Activated CD4-positive, alpha-beta T cell treated with anti-CD3 and anti-CD28 coated beads for 36 hours (primary cell): ENCODE results near the gene DNAH7. TPM values are rescaled to one million over a fixed set of nuclear protein-coding genes. Genes with fewer than 3 reads are reported as not detected.

ENCODE experiments used
- ATAC-seq: fragments of 200-7000 bp; cut with Tn5 transposase; one replicate; pipeline ENCODE4 v1.10.0; 2021; ENCODE audit warnings: mild to moderate bottlenecking, moderate library complexity
- CTCF ChIA-PET: fragments of 350-600 bp; sonication (Branson Sonifier 250); formaldehyde crosslinking; loops from one replicate; lab custom pipeline; 2021; ENCODE audit warnings: antibody characterized with exemption; lab: Charles Lee
- POLR2A ChIA-PET: fragments of 350-600 bp; sonication (Branson Sonifier 250); formaldehyde crosslinking; loops from one replicate; lab custom pipeline; 2021; ENCODE audit warnings: antibody characterized with exemption, inconsistent platforms; lab: Charles Lee
- DNase-seq: peaks from one replicate; pipeline ENCODE4 v3.0.0-alpha.2; 2020
- H3K27ac Mint-ChIP-seq: one replicate; pipeline ENCODE4 v1.8.0; 2021; ENCODE audit warnings: mixed read lengths
- H3K27me3 Mint-ChIP-seq: one replicate; pipeline ENCODE4 v1.8.0; 2021; ENCODE audit warnings: mixed read lengths
- H3K36me3 Mint-ChIP-seq: one replicate; pipeline ENCODE4 v1.8.0; 2021; ENCODE audit warnings: low read depth, mixed read lengths
- H3K4me1 Mint-ChIP-seq: one replicate; pipeline ENCODE4 v1.8.0; 2021; ENCODE audit warnings: mixed read lengths
- H3K4me3 Mint-ChIP-seq: one replicate; pipeline ENCODE4 v1.8.0; 2021; ENCODE audit warnings: mild to moderate bottlenecking, moderate library complexity, mixed read lengths
- H3K9me3 Mint-ChIP-seq: one replicate; pipeline ENCODE4 v1.8.0; 2021; ENCODE audit warnings: low read depth, mixed read lengths
- intact Hi-C, 2 experiments: fragments of 100-400 bp; cut with DNase I in 1 of 2; cut with micrococcal nuclease in 1 of 2; formaldehyde crosslinking; loops; one replicate each; pipeline versions ENCODE4 v1.14.2 to v1.15.1; 2022 to 2024; cut with DNase I, micrococcal nuclease
- total RNA-seq, 2 experiments: library from RNA; stranded (reverse); gene quantifications; one replicate each; pipeline ENCODE4 v1.2.3, GENCODE V29; 2021

Gene DNAH7
- total RNA-seq, 2 experiments from 2014 or later = not detected

GRCh38 chr2:195910570-195910969 lies 158.1 kb downstream of the DNAH7 start:
- no peaks in the 10 kb centered on the region for H3K9me3 Mint-ChIP-seq
- H3K27me3 Mint-ChIP-seq = no peaks in the 10 kb centered on the region
- no peak overlapping the region for H3K4me3 Mint-ChIP-seq
- intact Hi-C loops = no loop called here
- ChIA-PET CTCF (interaction anchor here (2.2 kb wide), 1 partner anchor 12 kb away, joined by 7 read pairs; no protein-coding TSS in a partner anchor), POLR2A (no interaction called here)
- no peaks in the 10 kb centered on the region for H3K36me3 Mint-ChIP-seq
- H3K27ac Mint-ChIP-seq = no peak overlapping the region
- DNase-seq = no peak
- no peak for ATAC-seq
- no peaks in the 10 kb centered on the region for H3K4me1 Mint-ChIP-seq

- no peaks in the 10 kb centered on the region for H3K4me1 Mint-ChIP-seq
- ChIA-PET POLR2A (no interaction called here), CTCF (interaction anchor here (1.1 to 2.2 kb wide), 2 partner anchors 11 to 26 kb away, joined by 3 to 7 read pairs; no protein-coding TSS in a partner anchor)
- H3K4me3 Mint-ChIP-seq = no peak overlapping the region
- no peaks in the 10 kb centered on the region for H3K9me3 Mint-ChIP-seq
- H3K27ac Mint-ChIP-seq = no peak overlapping the region
- DNase-seq (no peak), ATAC-seq (no peak)
- intact Hi-C loops = no loop called here
- H3K36me3 Mint-ChIP-seq = no peaks in the 10 kb centered on the region
- H3K27me3 Mint-ChIP-seq = no peaks in the 10 kb centered on the region
Measured at GRCh38 chr2:195909926-195910325, 158.7 kb downstream of the DNAH7 start.

GRCh38 chr2:195907474-195907873 lies 161.2 kb downstream of the DNAH7 start:
- ATAC-seq (no peak), DNase-seq (no peak)
- no peaks in the 10 kb centered on the region for H3K9me3 Mint-ChIP-seq
- no peaks in the 10 kb centered on the region for H3K36me3 Mint-ChIP-seq
- ChIA-PET CTCF (no interaction called here), POLR2A (no interaction called here)
- no peak overlapping the region for H3K4me3 Mint-ChIP-seq
- no peak overlapping the region for H3K27ac Mint-ChIP-seq
- H3K4me1 Mint-ChIP-seq = no peaks in the 10 kb centered on the region
- H3K27me3 Mint-ChIP-seq = no peaks in the 10 kb centered on the region
- intact Hi-C loops = no loop called here

DNA sequence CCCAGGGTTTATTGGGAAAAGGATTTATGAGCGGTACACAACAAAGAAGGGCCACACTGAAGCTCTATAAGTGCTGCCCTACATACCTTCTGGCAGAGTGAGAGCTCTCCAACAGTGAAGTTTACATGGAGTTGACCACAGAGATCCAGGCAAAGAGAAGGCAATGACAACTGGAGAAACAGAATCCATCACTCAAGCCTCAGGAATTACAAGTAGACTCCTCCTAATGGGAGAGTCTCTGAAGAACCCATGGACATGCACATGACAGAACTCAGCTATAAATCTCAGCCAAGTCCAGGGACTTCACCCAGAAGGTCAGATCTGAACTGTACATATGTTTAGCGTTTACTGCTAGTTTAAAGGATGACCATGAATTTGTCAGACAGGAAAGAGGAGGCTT lies 164.7 kb downstream of the DNAH7 start:
- ChIA-PET CTCF (interaction anchor here (1.5 kb wide), 1 partner anchor 14 kb away, joined by 4 read pairs; no protein-coding TSS in a partner anchor), POLR2A (no interaction called here)
- Mint-ChIP-seq H3K9me3 (no peaks in the 10 kb centered on the region), H3K4me1 (no peaks in the 10 kb centered on the region), H3K27me3 (no peaks in the 10 kb centered on the region), H3K4me3 (no peak overlapping the region), H3K27ac (no peak overlapping the region), H3K36me3 (no peaks in the 10 kb centered on the region)
- DNase-seq (no peak), ATAC-seq (no peak)
- intact Hi-C loops = no loop called here

DNA sequence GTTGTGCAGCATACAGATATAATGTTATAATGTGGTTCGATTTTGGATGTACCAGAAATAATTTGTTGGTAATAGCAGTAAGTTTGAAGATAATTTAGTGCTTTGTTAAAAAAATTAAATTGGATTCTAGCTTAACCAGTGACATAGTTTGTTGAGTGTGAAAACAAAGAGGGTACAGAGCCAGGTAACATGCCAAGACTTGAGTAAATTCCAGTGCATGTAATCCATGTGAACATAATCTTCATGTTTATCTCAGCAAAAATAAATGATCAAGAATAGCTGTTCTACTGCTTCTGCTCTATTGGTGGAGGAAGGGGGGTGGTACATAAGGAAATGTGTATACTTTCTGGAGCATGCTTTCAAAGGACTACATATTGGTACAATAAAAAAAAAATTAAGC lies 165.8 kb downstream of the DNAH7 start:
- H3K27ac Mint-ChIP-seq = no peak overlapping the region
- ChIA-PET CTCF (interaction anchor here (1.0 to 1.5 kb wide), 3 partner anchors 10 to 161 kb away, joined by 3 to 4 read pairs (median 4); no protein-coding TSS in a partner anchor), POLR2A (no interaction called here)
- DNase-seq (no peak), ATAC-seq (no peak)
- intact Hi-C loops = no loop called here
- no peak overlapping the region for H3K4me3 Mint-ChIP-seq
- H3K9me3 Mint-ChIP-seq = no peaks in the 10 kb centered on the region
- H3K36me3 Mint-ChIP-seq = no peaks in the 10 kb centered on the region
- H3K27me3 Mint-ChIP-seq = no peaks in the 10 kb centered on the region
- no peaks in the 10 kb centered on the region for H3K4me1 Mint-ChIP-seq

DNA sequence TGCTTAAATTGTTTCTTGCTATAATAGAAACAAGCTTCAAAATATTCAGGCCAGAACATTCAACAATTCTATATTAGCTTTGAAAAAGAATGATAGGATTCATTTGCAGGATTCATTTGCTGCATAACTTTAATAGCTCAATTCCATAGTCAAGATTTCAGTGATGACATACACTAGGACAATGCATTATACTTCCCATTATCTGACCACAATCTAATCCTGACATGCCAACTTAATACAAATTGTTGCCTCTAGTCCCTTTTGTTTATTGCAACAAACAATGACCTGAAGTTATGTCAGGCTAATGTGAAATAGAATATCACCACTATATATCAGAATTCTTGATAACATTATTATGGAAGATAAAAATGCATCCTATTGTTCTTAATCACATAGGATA lies 169.4 kb downstream of the DNAH7 start:
- peaks cover 2% of the 10 kb centered on the region for H3K27me3 Mint-ChIP-seq
- no peak overlapping the region for H3K27ac Mint-ChIP-seq
- intact Hi-C loops = no loop called here
- ChIA-PET POLR2A (no interaction called here), CTCF (interaction anchor here (1.4 kb wide), 1 partner anchor 10 kb away, joined by 7 read pairs; no protein-coding TSS in a partner anchor)
- no peaks in the 10 kb centered on the region for H3K4me1 Mint-ChIP-seq
- no peak for DNase-seq
- no peak for ATAC-seq
- no peaks in the 10 kb centered on the region for H3K9me3 Mint-ChIP-seq
- no peaks in the 10 kb centered on the region for H3K36me3 Mint-ChIP-seq
- H3K4me3 Mint-ChIP-seq = no peak overlapping the region

DNA sequence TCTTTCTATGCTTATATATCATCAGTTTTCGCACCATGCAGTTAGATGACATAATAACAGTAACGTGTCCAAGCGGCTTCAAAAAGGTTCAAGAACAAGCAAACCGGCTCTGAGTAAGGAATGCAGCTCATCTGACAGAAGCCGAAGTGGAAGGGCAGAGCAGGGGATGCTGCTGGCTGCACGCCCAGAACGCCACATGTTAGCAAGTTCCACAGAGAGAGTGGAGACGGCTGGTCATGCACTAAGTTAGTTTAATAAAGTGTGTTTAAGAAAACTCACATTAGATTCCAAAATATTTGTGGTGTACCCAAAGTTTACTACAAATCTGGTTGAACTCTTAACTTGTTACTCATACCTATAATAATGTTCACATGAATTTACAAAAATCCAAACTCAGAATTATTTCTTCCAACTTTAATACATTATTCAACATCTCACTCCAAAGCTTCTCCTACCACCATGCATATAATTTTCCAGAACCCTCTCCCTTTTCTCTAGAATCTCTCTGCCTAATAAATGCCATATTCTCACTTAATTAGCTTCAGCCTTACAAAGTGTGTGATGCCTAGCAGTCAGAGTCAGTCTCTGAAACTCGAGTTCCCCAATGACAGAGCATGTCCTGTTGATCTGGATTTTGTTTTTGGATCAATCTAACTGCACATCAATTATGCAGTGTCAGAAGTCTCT lies 170.0 kb downstream of the DNAH7 start:
- intact Hi-C loops = no loop called here
- Mint-ChIP-seq H3K4me3 (no peak overlapping the region), H3K4me1 (no peaks in the 10 kb centered on the region), H3K27me3 (peaks cover 2% of the 10 kb centered on the region), H3K36me3 (no peaks in the 10 kb centered on the region), H3K27ac (no peak overlapping the region), H3K9me3 (no peaks in the 10 kb centered on the region)
- no peak for DNase-seq
- no peak for ATAC-seq
- CTCF ChIA-PET = interaction anchor here (1.4 kb wide), 1 partner anchor 11 kb away, joined by 7 read pairs; no protein-coding TSS in a partner anchor
- POLR2A ChIA-PET = no interaction called here

DNA sequence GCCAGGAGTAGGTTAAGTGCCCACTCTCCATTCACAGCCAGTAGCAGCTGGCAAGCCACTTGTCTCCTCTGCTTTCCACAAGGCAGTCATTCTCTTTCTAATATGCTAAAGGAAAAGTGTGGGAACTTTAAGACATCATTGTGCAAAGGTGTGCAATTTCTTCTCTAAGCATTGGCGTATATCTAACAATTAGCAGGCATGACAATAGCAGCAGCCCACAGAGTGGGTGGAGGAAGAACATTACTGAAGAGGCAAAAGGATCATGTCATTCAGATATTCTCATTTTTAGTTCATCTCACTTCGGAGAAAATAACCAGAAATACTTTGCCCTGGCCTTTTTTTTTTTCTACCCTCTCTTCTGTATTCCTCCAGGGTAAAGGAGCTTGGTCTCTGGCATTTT lies 177.6 kb downstream of the DNAH7 start:
- ChIA-PET CTCF (interaction anchor here (1.6 kb wide), 1 partner anchor 13 kb away, joined by 4 read pairs; no protein-coding TSS in a partner anchor), POLR2A (no interaction called here)
- intact Hi-C loops = no loop called here
- Mint-ChIP-seq H3K27me3 (peaks cover 2% of the 10 kb centered on the region), H3K9me3 (no peaks in the 10 kb centered on the region), H3K27ac (no peak overlapping the region), H3K36me3 (no peaks in the 10 kb centered on the region), H3K4me1 (no peaks in the 10 kb centered on the region), H3K4me3 (no peak overlapping the region)
- DNase-seq (no peak), ATAC-seq (no peak)

- H3K9me3 Mint-ChIP-seq = no peaks in the 10 kb centered on the region
- ChIA-PET CTCF (no interaction called here), POLR2A (no interaction called here)
- H3K36me3 Mint-ChIP-seq = no peaks in the 10 kb centered on the region
- no peak overlapping the region for H3K4me3 Mint-ChIP-seq
- H3K27ac Mint-ChIP-seq = no peak overlapping the region
- ATAC-seq = no peak
- no peaks in the 10 kb centered on the region for H3K27me3 Mint-ChIP-seq
- intact Hi-C loops = no loop called here
- H3K4me1 Mint-ChIP-seq = no peaks in the 10 kb centered on the region
- no peak for DNase-seq
Measured at GRCh38 chr2:195879153-195879552, 189.5 kb downstream of the DNAH7 start.

- no peak overlapping the region for H3K4me3 Mint-ChIP-seq
- intact Hi-C loops = no loop called here
- H3K27ac Mint-ChIP-seq = no peak overlapping the region
- no peaks in the 10 kb centered on the region for H3K36me3 Mint-ChIP-seq
- H3K27me3 Mint-ChIP-seq = peaks cover 5% of the 10 kb centered on the region
- DNase-seq (no peak), ATAC-seq (no peak)
- ChIA-PET CTCF (no interaction called here), POLR2A (no interaction called here)
- no peaks in the 10 kb centered on the region for H3K9me3 Mint-ChIP-seq
- H3K4me1 Mint-ChIP-seq = no peaks in the 10 kb centered on the region
Measured at GRCh38 chr2:195871326-195871725, 197.3 kb downstream of the DNAH7 start.

DNA sequence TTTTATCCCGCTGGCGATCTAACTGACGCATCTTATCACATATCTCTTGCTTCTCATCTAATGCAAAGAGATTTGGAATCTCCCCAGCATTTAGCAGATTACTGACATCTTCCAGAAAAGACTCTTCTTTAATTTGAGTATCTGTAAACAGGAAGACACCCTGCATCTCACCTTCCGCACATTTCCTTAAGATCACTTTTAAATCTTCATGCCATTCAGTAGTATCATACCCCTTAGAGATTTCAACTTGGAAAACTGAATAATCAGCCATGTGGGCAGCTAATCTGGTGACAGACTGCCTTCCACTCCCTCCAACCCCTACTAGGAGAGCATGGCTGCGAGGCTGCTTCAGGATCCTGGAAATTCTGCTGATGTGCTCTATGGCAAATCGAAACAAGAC lies 204.3 kb downstream of the DNAH7 start:
- peaks cover 3% of the 10 kb centered on the region for H3K4me1 Mint-ChIP-seq
- H3K4me3 Mint-ChIP-seq = no peak overlapping the region
- CTCF ChIA-PET = no interaction called here
- intact Hi-C loops = no loop called here
- DNase-seq (no peak), ATAC-seq (no peak)
- H3K9me3 Mint-ChIP-seq = no peaks in the 10 kb centered on the region
- no peaks in the 10 kb centered on the region for H3K36me3 Mint-ChIP-seq
- H3K27me3 Mint-ChIP-seq = peaks cover 5% of the 10 kb centered on the region
- H3K27ac Mint-ChIP-seq = no peak overlapping the region
- POLR2A ChIA-PET = no interaction called here

GRCh38 chr2:195863564-195863963 lies 205.1 kb downstream of the DNAH7 start:
- Mint-ChIP-seq H3K4me3 (no peak overlapping the region), H3K27ac (no peak overlapping the region), H3K9me3 (no peaks in the 10 kb centered on the region), H3K4me1 (peaks cover 3% of the 10 kb centered on the region), H3K27me3 (peaks cover 4% of the 10 kb centered on the region), H3K36me3 (no peaks in the 10 kb centered on the region)
- no peak for ATAC-seq
- DNase-seq = no peak
- POLR2A ChIA-PET = no interaction called here
- intact Hi-C loops = no loop called here
- CTCF ChIA-PET = interaction anchor here (0.7 kb wide), 1 partner anchor 14 kb away, joined by 3 read pairs; no protein-coding TSS in a partner anchor
